Ishikawa (cell line): ENCODE results near the gene STT3B.

ENCODE experiments used
- CEBPB ChIP-seq: IDR thresholded peaks from 2 replicates; pipeline ENCODE4 v1.6.1; 2012
- CREB1 ChIP-seq: IDR thresholded peaks from 2 replicates; pipeline ENCODE4 v1.6.1; 2012; ENCODE audit warnings: low read depth
- EGR1 ChIP-seq: IDR thresholded peaks from 2 replicates; pipeline ENCODE4 v1.6.1; 2012
- EP300 ChIP-seq: IDR thresholded peaks from 2 replicates; pipeline ENCODE4 v1.6.1; 2012; ENCODE audit warnings: borderline replicate concordance
- FOXM1 ChIP-seq: IDR thresholded peaks from 2 replicates; pipeline ENCODE4 v1.6.1; 2012; ENCODE audit warnings: low read depth, borderline replicate concordance
- MAX ChIP-seq: IDR thresholded peaks from 2 replicates; pipeline ENCODE4 v1.6.1; 2012
- NFIC ChIP-seq: IDR thresholded peaks from 2 replicates; pipeline ENCODE4 v1.6.1; 2012
- RAD21 ChIP-seq: IDR thresholded peaks from 2 replicates; pipeline ENCODE4 v1.6.1; 2012; ENCODE audit warnings: low read depth
- TAF1 ChIP-seq: IDR thresholded peaks from 2 replicates; pipeline ENCODE4 v1.6.1; 2012; ENCODE audit warnings: low read depth, mild to moderate bottlenecking
- TCF12 ChIP-seq: IDR thresholded peaks from 2 replicates; pipeline ENCODE4 v1.6.1; 2012; ENCODE audit warnings: low read depth
- TEAD4 ChIP-seq: IDR thresholded peaks from 2 replicates; pipeline ENCODE4 v1.6.1; 2012
- YY1 ChIP-seq: IDR thresholded peaks from 2 replicates; pipeline ENCODE4 v1.6.1; 2012; ENCODE audit warnings: low read depth
- ZBTB7A ChIP-seq: IDR thresholded peaks from 2 replicates; pipeline ENCODE4 v1.6.1; 2012; ENCODE audit warnings: low read depth
- TF ChIP-seq, protein P1 (sequence below): IDR thresholded peaks from 2 replicates; pipeline ENCODE4 v1.6.1; 2012; ENCODE audit warnings: low read depth, mild to moderate bottlenecking
- TF ChIP-seq, protein P2 (sequence below): IDR thresholded peaks from 2 replicates; pipeline ENCODE4 v1.6.1; 2012

STT3B gene

GRCh38 chr3:31648286-31648968 is 115.7 kb downstream of the STT3B start:
- TF ChIP-seq RAD21 (no peak), CREB1 (no peak), TEAD4 (no peak)
- TF ChIP-seq, protein P1, sequence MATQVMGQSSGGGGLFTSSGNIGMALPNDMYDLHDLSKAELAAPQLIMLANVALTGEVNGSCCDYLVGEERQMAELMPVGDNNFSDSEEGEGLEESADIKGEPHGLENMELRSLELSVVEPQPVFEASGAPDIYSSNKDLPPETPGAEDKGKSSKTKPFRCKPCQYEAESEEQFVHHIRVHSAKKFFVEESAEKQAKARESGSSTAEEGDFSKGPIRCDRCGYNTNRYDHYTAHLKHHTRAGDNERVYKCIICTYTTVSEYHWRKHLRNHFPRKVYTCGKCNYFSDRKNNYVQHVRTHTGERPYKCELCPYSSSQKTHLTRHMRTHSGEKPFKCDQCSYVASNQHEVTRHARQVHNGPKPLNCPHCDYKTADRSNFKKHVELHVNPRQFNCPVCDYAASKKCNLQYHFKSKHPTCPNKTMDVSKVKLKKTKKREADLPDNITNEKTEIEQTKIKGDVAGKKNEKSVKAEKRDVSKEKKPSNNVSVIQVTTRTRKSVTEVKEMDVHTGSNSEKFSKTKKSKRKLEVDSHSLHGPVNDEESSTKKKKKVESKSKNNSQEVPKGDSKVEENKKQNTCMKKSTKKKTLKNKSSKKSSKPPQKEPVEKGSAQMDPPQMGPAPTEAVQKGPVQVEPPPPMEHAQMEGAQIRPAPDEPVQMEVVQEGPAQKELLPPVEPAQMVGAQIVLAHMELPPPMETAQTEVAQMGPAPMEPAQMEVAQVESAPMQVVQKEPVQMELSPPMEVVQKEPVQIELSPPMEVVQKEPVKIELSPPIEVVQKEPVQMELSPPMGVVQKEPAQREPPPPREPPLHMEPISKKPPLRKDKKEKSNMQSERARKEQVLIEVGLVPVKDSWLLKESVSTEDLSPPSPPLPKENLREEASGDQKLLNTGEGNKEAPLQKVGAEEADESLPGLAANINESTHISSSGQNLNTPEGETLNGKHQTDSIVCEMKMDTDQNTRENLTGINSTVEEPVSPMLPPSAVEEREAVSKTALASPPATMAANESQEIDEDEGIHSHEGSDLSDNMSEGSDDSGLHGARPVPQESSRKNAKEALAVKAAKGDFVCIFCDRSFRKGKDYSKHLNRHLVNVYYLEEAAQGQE: no peak
- TF ChIP-seq, protein P2, sequence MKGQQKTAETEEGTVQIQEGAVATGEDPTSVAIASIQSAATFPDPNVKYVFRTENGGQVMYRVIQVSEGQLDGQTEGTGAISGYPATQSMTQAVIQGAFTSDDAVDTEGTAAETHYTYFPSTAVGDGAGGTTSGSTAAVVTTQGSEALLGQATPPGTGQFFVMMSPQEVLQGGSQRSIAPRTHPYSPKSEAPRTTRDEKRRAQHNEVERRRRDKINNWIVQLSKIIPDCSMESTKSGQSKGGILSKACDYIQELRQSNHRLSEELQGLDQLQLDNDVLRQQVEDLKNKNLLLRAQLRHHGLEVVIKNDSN: no peak

GRCh38 chr3:31652296-31652695 is 119.6 kb downstream of the STT3B start:
- no peak for TF ChIP-seq MAX

DNA sequence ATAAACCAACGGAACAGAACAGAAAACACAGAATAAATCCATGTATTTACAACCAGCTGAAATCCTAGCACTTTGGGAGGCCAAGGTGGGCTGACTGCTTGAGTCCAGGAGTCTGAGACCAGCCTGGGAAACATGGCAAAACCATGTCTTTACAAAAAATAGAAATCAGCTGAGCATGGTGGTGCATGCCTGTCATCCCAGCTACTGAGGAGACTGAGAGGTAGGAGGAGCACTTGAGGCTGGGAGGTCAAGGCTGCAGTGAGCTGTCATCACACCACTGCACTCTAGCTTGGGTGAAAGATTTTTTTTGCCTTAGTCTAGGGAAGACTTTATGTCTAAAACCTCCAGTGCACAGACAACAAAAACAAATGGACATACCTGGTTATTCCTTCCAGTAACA is 120.7 kb downstream of the STT3B start:
- TF ChIP-seq EP300 (no peak), TAF1 (no peak), NFIC (no peak), TCF12 (no peak), YY1 (no peak), CREB1 (no peak)
- TF ChIP-seq, protein P2: no peak

DNA sequence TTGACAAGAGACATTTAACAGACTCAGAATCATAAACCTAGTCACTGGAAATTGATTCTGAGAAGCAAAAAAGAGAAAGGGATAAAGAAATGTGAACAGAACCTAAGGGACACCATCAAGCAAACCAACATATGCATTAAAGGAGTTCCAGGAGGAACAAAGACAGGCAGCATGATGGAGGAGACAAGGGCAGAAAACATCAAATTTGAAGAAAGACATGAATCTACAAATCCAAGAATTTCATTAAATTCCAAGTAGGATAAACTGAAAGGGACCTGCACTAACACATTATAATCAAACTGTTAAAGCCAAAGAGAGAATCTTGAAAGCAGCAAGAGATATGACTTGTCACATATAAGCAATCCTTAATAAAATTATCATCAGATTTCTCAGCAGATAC is 122.3 kb downstream of the STT3B start:
- no peak for TF ChIP-seq MAX
- TF ChIP-seq TEAD4: no peak
- TF ChIP-seq EP300: no peak
- TF ChIP-seq RAD21: no peak
- TF ChIP-seq EGR1: no peak
- TF ChIP-seq CEBPB: no peak
- no peak for TF ChIP-seq YY1
- no peak for TF ChIP-seq NFIC
- TF ChIP-seq CREB1: no peak
- TF ChIP-seq TCF12: no peak
- TF ChIP-seq ZBTB7A: no peak
- TF ChIP-seq FOXM1: no peak
- no peak for TF ChIP-seq TAF1
- TF ChIP-seq, protein P2: no peak
- TF ChIP-seq, protein P1: no peak

GRCh38 chr3:31659246-31659645 is 126.5 kb downstream of the STT3B start:
- TF ChIP-seq TEAD4 (no peak), ZBTB7A (no peak), CEBPB (no peak), TCF12 (no peak), EGR1 (no peak), TAF1 (no peak), CREB1 (no peak), NFIC (no peak), RAD21 (no peak), EP300 (no peak), YY1 (no peak)
- TF ChIP-seq, protein P2: no peak

- TF ChIP-seq TAF1: no peak
- TF ChIP-seq, protein P2: no peak
- no peak for TF ChIP-seq NFIC
- TF ChIP-seq CEBPB: no peak
Observed at GRCh38 chr3:31661286-31661685, 128.6 kb downstream of the STT3B start.
